Stimulated activated CD8-positive, alpha-beta memory T cell treated with anti-CD3 and anti-CD28 coated beads, Interleukin-12 subunit alpha, Interleukin-12 subunit beta, amount 100 ng/mL, for 4 hours (primary cell): ENCODE results near the gene NOL12.
"Not testable (repeated sequence)": the region's sequence is repeated elsewhere in the genome, so short reads cannot be mapped to it uniquely, and the experiment has no call there.

ENCODE experiments used
- DNase-seq: peaks from one replicate; pipeline ENCODE4 v3.0.0-alpha.2; 2020; ENCODE audit warnings: low read depth

Gene NOL12, protein sequence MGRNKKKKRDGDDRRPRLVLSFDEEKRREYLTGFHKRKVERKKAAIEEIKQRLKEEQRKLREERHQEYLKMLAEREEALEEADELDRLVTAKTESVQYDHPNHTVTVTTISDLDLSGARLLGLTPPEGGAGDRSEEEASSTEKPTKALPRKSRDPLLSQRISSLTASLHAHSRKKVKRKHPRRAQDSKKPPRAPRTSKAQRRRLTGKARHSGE

DNA sequence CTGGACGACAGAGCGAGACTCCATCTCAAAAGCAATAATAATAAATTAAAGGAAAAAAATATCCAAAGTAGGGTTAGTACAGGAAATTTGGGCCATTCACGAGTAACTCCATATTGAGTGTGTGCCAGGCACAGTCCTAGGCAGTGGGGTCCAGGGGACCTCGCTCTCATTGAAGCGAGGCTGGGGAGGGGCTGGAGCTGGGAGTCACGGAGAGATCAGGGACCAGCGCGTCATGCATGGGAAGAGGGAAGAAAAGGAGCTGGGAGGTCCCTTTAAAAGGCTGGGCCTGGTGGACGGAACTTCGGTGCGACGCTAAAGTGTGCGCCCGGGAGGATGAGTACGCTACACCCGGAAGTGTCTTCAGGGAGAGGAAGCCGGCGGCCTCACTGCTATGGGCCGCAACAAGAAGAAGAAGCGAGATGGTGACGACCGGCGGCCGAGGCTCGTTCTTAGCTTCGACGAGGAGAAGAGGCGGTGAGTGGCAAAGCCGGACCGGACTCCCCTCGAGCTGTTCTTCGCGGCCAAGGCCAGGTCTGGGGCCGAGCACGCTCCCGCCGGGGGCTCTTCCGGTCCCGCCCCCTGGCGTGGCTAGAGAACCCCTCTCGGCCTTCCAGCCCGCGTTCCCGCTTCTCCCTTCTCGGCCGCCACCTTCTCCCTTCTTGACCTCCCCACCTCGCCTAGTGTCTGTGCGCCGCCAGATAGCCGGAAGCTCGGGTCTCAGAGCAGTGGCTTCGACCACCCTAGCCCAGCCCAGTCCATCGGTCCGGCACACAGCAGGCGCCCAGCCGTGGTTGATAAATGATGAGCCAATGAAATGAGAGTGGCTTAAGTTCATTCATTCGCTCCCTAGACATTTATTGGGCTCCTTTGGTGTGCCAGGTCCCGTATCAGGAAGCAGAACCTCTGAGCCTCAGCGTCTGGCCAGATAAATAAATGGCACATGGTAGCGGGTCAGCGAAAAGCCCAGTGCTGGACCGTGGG is at the start of gene NOL12:
NOL12 (plus strand) TSS at position 342 of the 981 bp plus-strand sequence; CDS start at position 392, 50 bp downstream.
- DNase-seq: peak; percentile 64

DNA sequence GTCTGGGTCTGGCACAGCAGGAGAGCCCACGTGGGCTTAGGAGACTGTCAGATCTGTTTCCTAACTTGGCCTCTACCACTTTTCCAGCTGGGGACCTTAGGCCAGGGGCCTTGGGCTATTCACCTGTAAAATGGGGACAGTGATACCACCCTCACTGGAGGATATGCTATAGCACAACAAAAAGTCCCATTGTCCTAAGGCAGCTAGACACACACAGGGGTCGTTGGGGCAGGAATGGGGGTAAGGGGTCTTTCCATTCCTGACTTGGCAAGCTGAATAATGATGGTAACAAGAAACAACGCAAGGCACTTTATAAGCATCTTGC is 49.2 kb upstream of the NOL12 start:
- DNase-seq: no peak

DNA sequence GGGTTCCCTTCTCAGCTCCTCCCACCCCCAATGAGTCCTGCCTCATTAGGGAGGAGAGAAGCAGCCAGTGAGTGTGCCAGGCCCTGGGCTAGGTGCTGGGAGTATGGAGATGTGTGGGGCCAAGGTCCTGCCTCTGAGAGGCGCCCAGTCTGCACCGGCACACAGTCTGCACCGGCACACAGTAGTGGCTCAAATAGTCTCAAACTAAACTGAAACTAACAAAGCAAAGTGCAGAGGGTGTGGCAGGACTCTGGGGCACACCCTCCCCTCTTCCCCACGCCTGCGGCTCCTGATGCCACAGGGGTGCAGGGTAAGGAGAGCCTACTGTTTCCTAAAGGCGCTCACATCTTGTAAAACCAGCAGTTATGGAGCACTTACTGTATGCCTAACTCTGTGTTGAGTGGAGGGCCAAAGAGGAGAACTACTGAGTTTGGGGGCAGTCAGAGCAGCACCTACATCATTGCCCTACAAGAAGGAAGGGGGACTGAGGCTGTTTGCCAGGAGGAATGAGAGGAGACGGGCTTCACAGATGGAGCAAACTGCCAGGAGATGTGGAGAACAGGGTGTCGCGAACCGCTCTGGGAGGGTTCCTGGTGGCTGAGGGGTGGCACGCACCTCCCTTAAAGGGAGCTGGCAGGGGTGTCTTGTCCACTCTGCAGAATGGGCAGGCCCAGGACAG is 47.6 kb upstream of the NOL12 start:
- no peak for DNase-seq

DNA sequence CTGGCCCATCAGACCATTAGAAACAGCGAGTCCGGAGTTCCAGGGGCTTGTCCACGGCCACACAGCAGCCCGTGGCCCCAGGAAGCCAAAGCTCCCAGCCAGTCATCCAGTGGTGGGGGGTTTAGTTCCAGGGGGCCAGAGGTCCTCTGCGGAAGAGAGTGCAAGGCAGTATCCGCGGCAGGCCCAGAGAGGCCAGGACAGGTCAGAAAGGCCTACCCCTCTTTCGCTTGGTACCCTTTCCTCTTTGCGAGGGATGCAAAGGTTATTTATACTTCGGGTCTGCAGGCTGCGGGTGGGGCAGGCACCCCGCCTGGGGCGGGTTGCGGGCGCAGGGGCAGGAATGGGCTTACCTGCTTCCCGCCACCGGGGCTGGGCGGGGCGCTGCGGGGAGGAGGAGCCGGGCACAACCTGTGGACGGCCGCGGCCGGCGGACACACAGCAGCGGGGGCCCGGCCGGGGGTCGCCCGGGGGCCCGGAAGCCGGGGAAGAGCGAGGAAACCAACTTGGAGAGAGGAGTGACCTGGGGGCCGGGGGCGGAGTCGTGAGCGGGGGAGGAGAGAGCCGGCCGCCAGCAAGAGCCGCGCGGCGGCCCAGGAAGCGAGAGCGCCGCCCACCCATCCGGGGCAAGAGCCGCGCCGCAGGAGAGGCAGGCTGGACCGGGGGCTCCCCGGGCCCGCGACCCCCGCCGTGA is 46.9 kb upstream of the NOL12 start, which contains the start of gene SH3BP1:
SH3BP1 (plus strand) TSS at position 600 of the 691 bp plus-strand sequence. CDS start 119 bp downstream, outside the sequence.
- peak; percentile 50 for DNase-seq

DNA sequence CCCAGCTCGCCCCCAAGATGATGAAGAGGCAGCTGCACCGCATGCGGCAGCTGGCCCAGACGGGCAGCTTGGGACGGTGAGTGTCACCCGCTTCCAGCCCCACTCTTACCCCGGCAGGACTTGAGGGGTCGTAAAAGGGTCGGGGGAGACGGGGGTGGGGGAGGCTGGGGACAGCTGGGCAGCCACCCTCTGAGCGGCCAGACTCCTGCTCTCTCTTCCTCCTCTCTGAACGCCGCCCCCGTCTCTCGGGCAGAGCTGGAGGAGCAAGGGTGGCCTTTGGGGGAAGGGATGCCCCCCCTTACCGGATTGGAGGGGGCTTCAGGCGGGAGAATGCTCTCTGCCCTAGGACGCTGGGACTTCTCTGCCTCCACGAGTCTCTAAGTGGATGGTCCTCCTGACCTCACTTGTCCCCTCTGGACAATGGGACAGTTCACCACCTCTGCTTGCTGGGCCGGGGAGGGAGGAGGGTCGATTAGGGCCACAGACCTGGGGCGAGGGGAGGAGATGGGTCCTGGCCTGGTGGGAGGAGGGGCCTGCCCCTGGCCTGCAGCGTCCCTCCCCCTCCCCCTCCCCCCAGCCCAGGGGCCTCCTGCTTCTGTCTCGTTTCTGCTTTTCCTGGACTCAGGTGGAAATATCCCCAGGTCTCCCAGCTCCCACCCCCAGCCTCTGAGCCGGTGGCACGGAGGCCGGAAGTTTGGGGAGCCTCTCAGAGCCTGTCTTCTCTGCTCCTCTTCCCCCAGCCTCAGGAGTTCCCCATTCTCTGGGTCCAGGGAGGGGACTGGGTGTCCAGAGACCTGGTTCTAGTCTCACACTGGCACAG is 46.2 kb upstream of the NOL12 start:
- no peak for DNase-seq

DNA sequence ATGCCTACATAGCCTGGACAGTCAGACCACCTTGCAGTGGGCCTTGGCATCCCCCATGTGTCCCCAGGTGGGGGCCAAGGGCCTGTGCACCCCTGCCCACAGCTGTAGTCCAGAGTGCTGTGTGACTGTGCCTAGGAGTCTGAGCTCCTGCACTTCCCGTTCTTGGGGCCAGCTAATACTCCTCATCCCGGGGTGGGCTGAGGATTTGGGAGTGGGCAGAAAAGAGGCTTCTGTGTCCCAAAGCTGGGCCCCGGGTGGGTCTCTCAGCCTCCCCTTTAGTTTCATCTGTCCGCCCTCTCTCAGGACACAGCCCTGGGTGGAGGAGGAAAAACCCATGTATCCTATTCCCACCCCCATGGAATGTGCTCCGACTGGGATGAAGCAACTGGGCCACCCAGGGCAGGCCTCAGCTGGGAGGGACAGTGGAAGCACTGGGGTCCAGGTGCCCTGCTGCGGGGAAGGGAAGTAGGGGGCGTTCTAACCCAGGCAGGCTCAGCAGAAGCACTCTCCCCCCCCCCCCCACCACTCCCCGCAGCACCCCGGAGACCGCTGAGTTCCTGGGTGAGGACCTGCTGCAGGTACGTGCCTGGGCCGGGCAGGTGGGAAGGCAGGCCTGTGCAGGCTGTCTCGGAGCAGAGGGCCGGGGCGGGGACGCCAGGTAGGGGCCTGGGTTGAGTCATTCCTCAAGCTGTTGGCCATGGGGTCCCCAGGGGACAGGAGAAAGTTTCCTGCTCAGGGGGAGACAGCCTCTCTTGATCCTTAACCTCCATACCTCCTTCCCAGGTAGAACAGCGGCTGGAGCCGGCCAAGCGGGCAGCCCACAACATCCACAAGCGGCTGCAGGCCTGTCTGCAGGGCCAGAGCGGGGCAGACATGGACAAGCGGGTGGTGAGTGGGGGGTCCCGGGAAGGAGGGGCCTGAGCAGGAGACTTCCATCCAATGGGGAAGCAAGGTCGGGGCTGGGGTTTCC is 45.3 kb upstream of the NOL12 start:
- DNase-seq: no peak

DNA sequence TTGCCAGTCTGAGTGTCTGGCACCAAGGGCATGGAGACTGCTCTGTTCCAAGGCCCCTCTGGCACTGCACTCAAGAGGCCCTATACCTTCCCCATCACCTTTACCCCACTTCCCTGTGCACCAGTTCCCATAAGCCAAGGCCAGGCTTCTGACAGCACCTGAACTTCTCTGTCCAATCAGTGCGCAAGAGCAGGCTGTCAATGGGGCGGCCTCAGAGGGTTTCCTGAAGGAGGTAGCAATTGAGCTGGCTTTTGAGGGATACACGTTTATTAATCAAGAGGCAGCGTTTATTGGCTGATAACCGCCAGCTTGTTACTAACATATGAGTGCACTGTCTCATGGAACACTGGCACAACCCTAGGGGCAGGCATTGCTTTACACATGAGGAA is 44.6 kb upstream of the NOL12 start:
- DNase-seq: no peak

DNA sequence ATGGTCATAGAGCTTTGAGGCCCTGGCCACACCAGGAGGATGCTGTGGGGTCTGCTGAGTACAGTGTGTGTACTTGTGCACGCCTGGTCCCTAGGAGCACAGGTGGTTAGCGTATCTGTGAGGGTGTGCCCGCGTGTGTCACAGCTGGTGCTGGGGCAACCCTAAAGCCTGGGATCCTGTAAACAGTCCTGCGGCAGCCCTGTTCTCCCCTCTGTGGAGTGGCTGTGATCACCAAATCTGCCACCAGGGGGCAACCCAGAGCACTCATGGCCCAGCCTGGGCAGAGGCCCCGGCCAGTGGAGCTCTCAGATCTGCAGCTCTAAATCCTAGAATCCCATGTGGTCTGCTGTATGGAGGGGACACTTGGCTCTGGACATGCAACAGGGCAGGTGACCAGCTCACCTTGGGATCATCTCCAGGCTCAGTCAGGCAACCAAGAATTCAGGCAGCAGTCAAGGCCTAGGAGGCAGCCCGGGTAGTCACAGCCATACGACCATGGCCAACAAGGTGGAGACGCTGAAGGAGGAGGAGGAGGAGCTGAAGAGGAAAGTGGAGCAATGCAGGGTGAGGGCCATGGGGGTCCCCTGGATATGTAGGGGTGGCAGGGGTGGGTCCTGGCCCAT is 42.8 kb upstream of the NOL12 start:
- DNase-seq: peak; percentile 64

DNA sequence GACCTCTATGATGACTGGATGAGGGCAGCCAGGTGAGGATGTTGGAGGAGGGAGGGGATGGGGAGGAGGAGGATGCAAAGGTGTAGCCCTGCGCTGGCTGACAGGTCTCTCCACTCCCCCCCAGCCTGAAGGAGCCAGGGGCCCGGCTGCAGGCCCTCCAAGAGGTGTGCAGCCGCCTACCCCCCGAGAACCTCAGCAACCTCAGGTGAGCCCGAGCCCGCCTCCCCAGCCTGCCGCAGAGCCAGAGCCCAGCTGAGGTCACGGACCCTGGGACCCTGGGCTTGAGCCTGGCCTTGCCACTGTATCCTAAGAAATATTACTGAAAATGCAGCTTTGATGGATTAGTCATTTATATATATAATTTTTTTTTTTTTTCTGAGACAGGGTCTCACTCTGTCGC is 38.8 kb upstream of the NOL12 start:
- DNase-seq: no peak

DNA sequence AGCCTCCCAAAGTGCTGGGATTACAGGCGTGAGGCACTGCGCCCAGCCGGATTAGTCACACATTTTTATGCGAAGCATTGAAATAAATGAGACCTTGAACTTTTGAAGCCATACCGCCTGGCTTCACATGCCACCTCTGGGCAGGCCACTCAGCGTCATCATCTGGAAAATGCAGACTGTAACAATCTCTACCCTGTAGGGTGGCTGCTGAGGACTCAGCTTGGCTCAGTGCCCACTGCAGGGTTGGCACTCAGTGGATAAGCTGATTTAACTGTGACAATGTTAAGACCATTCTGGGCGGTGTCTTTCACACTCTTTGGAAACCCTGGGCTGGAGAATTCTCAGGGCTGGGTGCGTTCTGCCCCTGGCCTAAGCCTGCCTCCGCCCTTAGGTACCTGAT is 38.2 kb upstream of the NOL12 start:
- no peak for DNase-seq

DNA sequence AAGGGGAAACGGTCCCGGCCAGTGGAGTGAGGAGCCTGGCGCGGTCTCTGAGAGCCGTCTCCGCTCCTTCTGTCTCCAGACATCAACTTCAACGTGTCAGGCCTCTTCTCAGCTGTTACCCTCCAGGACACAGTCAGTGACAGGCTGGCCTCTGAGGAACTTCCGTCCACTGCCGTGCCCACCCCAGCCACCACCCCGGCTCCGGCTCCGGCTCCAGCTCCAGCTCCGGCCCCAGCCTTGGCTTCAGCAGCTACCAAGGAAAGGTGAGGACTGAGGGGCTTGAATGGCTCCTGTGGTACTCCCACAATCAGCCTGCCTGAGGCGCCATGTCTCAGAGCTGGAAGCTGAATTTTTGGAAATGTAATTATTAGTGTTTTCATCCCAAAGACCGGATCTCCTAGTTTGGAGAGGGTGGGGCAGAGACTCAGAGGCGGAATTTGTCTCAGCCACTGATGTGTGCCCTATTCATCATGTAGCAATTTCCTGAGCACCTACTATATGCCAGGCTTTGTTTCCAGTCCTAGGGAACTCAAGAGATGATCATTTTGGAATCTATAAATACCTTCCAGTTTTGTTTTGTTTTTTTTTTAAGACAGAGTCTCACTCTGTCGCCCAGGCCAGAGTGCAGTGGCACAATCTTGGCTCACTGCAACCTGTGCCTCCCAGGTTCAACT is 35.5 kb upstream of the NOL12 start:
- no peak for DNase-seq

DNA sequence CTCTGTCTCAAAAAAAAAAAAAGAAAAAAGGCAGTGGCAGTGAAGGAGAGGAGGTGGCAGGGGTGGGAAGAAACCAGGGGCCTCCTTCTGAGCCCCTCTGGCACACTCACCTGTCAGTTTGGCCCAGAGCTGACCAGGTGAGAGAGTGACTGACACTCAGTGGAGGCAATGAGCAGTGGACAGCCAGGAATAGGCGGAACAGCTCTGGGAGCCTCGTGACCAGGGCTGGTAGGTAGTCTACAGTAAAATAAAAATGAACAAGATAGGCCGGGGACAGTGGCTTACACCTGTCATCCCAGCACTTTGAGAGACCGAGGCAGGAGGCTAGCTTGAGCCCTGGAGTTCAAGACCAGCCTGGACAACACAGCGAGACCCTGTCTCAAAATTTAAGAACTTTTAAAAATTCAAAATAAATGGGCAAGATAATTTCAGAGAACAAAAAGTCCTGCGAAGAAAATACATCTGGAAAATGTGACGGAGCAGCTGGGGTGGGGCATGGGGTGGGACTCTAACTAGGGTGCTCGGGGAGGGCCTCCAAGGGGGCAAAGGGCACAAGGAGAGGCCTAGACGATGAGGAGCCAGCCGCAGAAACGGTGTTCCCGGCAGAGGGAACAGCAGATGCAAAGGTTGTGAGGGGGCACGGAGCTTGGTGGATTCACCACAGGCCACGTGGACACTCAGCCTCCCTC is 31.4 kb upstream of the NOL12 start:
- DNase-seq: no peak

DNA sequence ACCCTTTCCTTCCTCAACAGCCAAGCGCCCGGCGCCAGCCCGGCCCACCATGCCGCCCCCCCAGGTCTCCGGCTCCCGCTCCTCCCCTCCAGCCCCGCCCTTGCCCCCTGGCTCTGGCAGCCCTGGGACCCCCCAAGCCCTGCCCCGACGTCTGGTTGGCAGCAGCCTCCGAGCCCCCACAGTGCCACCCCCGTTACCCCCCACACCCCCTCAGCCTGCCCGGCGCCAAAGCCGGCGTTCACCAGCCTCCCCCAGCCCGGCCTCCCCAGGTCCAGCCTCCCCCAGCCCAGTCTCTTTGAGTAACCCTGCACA is 30.9 kb upstream of the NOL12 start:
- no peak for DNase-seq

DNA sequence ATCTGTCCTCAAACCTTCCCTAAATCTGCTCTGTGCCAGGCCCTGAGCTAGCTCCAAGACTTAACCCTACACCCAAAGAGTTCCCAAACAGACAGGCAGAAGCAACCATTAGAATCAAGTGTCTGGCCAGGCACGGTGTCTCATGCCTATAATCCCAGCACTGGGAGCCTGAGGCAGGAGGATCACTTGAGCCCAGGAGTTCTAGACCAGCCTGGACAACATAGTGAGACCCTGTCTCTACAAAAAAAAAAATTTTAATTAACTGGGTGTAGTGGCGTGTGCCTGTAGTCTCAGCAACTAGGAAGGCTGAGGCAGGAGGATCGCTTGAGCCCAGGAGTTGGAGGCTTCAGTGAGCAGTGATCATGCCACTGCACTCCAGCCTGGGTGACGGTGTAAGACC is 29.6 kb upstream of the NOL12 start:
- not testable (repeated sequence) for DNase-seq

DNA sequence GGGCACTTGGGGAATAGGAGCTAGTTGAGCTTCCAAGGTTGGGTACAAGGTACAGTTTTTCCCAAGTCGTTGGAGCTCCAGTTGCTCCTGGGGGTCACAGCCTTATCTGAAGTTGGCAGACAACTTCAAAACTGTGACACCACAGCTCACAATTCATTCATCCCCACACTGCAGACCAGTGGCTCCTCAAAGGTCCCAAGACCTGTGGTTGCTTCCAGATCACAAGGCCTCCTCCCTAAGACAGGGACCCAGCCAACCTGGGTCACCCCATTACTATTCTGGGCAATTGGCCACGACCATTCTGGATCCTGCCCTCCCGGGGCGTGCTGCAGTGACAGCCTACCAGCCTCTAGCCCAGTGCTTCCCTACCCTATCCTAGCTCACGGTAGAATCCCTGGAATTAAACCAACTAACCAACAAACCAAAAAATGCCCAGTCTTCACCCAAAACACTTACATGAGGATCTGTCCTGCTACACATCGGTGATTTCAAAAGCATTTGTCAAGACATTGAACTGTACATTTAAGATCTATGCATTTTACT is 28.5 kb upstream of the NOL12 start:
- no peak for DNase-seq

DNA sequence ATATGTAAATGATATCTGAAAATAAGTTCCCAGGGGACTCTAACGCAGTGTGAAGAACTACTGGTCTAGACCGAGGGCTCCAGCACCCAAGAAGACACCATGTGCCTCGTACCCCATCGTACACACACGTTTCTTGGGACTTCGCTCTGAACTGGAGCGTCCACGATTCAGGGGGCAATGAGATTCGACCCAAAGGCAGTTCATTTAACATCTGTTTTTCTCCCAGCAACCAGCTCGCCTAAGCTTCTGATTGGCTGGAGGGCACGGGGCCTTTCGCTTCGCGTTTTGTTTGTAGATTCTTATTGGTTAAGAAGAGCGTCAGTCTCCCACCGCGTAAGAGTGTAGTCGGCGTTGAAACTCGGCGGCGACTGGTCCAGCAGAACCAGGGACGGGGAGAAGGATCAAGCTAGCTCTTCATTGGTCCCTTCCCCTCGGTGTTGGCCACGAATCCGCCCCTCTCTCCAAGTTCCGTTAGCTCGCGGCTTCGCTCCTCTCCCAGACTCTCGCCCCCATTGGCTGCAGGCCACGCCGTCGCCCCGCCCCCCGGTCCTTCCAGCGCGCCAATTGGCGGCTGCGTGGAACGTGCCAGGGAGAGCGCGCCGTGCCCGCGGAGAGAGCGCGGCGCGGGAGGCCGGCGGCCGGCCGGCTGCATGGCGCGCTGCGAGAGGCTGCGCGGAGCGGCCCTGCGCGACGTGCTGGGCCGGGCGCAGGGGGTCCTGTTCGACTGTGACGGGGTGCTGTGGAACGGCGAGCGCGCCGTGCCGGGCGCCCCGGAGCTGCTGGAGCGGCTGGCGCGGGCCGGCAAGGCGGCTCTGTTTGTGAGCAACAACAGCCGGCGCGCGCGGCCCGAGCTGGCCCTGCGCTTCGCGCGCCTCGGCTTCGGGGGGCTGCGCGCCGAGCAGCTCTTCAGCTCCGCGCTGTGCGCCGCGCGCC is 27.7 kb upstream of the NOL12 start, which contains the start of gene PDXP:
PDXP (plus strand) TSS at position 591 of the 933 bp plus-strand sequence; CDS start at position 651, 60 bp downstream.
- DNase-seq: peak; percentile 96
